Endometrial microvascular endothelial cells (primary cell): ENCODE results near the gene CKLF. TPM values are rescaled to one million over a fixed set of nuclear protein-coding genes. Genes with fewer than 3 reads are reported as not detected.

Source experiments
- in situ Hi-C: cut with HindIII; loops from 2 replicates; pipeline ENCODE4 v1.10.0; 2017; ENCODE audit warnings: low sequenced_read_pairs, low pct_unique_long_range_greater_than_20kb; ENCODE audit errors: inconsistent ontology term
- total RNA-seq: library from RNA; depleted of rRNA; stranded (reverse); fragments of >200 nt; gene quantifications from one replicate; pipeline ENCODE4 v1.2.3, GENCODE V29; 2015; ENCODE audit errors: inconsistent ontology term

The CKLF gene
- total RNA-seq, 1 donor from 2014 or later, result 134 TPM

DNA sequence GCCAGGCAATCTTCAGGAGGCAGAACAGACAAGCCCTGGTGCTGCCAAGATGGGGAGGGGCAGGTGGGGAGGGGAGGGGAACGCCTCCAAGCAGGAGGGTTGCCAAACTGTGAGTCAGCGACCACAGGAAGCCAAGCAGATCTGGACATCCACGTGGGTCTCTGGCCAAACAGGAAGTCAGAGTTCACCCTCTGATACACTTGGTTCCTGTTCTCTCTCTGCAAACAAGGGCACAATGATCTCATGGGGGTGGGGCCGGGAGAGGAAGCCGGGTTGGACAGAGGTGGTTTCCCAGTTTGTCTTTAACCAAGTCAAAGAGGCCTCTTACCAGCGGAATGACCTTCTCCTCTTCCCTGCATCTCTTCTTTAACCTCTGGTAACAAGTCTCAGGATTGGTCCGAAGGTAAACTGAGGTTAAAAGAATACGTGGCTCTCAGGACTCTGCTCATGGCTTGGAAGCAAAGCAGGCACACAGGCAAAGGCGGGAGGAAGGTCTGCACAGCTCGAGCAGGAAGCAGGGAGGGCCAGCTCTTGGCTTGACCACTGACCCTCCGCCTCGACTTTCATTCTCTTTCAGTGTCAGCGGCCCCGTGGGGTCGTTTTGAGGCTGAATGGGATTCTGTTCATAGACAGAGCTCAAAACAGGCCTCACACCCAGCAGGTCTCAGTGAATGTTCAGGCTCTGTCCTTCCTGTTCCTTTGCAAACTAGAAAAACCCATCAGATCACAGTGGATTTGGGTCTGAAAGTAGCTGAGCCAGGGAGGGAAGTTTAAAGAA, 35.4 kb upstream of the CKLF start:
- in situ Hi-C loops, result no loop called here

- in situ Hi-C loops, result no loop called here
Observed at GRCh38 chr16:66517586-66518263, 34.7 kb upstream of the CKLF start.

- in situ Hi-C loops, result loop anchor here (5.0 kb wide), 1 partner anchor 63 kb away; no protein-coding TSS in a partner anchor
Observed at GRCh38 chr16:66519482-66520373, 32.6 kb upstream of the CKLF start.

DNA sequence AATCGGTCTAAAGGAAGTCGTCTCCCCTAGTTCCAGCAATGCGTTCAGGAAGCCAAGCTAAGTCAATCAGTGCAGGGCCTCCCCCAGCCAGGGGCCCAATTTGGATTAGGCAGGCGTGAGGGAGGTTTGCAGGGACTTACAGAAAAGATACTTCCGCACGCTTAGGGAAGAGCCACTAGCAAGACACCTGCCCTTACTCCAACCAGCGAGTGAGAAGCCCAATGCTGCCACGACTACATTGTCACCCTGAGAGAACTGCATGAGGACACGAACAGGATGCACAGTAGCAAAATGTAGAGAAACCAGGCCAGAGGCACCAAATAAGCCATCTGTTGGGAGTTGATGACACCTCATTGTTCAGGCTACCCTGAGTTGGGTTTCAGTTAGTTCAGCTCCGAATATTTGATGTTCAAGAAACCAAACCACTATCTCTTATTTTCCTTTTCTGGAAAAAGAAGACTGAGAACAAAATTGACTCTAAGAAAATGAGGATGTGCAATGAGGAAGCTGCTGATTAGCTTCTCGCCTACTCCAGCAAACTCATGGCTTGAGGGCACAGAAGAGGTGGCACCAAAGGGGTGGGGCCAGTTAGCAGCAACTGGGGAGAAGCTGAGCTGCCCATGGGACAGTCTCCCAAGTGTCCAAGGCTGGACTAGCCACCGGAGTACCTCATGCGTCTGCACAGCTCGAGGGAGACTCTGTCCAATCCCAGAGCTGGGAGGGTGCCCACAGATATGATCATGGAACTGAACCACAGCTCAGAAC, 31.8 kb upstream of the CKLF start:
- in situ Hi-C loops, result loop anchor here (5.0 kb wide), 1 partner anchor 62 kb away; no protein-coding TSS in a partner anchor

GRCh38 chr16:66521252-66521713, 31.1 kb upstream of the CKLF start:
- in situ Hi-C loops, result loop anchor here (5.0 kb wide), 1 partner anchor 61 kb away; no protein-coding TSS in a partner anchor

- in situ Hi-C loops, result loop anchor here (5.0 kb wide), 1 partner anchor 60 kb away; no protein-coding TSS in a partner anchor
Observed at GRCh38 chr16:66521951-66522771, 30.2 kb upstream of the CKLF start.

- in situ Hi-C loops, result loop anchor here (5.0 kb wide), 1 partner anchor 59 kb away; no protein-coding TSS in a partner anchor
Observed at GRCh38 chr16:66522816-66523590, 29.4 kb upstream of the CKLF start.

GRCh38 chr16:66523861-66524354, 28.5 kb upstream of the CKLF start:
- in situ Hi-C loops, result loop anchor here (5.0 kb wide), 1 partner anchor 58 kb away; no protein-coding TSS in a partner anchor

GRCh38 chr16:66524601-66525164, 27.7 kb upstream of the CKLF start:
- in situ Hi-C loops, result loop anchor here (5.0 kb wide), 1 partner anchor 58 kb away; no protein-coding TSS in a partner anchor

DNA sequence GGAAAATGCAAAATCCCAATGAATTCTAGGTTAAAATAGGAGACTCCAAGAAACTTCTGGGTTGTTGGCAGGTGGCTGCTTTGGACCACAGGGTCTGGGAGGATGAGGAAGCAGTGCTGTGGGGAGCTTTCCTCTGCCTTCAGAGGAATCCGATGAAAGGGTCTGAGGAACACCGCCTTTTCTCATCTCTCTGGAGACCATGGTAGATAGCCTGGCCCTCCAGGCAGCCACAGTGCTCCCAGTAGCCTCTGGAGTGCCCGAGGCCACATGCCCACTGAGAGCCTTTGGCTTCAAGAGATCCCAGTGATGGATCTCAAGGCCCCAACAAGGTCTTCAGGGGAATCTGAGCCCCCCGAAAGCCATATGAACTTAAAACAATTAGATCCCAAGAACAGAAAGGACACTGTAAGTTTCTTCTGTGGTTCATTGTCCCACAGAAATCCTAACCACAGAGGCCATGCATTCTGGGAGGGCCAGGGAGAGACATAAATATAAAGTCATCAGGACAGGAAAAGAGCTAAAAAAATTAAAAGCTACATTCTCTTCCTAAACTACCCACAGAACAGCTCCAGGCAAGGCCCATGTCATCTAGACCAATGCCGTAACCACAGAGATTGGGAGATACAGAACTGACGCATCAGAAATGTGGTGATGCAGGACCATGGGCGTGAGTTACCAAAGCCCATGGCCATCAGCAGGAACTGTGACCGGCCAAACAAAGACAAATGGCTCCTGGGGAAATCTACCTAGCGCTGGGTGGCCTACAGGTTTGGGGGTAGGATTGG, 26.8 kb upstream of the CKLF start:
- in situ Hi-C loops, result no loop called here

DNA sequence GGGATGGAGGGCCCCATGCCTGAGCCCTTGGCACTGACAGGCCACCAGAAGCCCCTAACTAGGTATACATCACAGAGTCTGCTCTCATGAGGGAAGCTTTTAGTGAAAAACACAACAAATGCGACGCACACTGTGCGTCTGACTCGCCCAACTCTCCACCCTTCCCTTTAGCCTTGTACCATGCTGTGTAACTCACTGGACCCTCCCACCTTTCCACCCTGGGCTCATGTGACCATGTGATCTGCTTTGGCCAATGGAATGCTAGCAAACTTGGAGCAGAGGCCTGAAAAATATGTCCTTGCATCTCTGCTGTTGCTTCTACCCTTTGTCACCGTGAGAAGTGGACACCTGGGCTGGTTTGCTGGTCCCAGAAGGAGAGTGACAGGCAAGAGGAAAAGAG, 24.1 kb upstream of the CKLF start:
- in situ Hi-C loops, result no loop called here

GRCh38 chr16:66529475-66529874, 22.9 kb upstream of the CKLF start:
- in situ Hi-C loops, result no loop called here

- in situ Hi-C loops, result no loop called here
Observed at GRCh38 chr16:66534376-66534799, 18.0 kb upstream of the CKLF start.

DNA sequence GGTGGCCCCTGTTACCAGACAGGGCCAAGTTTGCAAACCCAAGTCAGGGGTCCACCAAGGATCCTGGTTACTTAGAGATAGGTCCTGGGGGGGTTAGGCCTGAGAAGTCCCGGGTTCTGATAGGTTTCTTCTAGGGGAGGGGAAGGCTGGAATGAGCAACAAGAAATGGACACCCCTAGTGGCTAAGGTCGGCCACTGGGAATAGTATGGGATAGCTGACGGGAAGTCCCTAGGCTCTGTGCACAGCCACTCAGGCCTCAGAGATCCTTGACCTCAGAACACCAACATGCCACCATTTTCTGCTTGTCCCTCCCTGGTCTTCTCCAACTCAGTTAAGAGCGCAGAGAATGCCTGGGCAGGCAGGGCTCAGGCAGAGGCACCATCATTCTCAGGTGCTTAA, 15.9 kb upstream of the CKLF start:
- in situ Hi-C loops, result no loop called here

DNA sequence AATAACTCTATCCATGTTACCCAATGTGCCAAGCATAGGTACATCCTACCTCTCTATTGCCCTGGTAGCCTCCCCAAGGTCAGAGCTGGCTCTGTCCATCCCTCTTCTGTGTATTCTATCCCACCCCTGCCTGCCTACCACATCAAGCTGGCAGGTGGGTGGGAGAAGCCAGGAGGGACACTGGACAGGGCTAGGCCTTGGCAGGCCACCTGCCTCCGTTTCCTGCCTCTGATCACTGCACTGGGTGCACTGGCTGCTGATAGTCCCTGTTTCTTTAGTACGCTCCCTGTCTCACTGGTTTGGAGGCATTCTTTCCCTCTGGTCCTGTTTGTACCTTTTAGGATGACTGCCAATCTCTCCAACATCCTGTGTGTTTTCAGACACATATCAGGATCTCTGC, 15.1 kb upstream of the CKLF start:
- in situ Hi-C loops, result no loop called here
